ENCODE data around the gene LRRC41.

Gene LRRC41

DNA sequence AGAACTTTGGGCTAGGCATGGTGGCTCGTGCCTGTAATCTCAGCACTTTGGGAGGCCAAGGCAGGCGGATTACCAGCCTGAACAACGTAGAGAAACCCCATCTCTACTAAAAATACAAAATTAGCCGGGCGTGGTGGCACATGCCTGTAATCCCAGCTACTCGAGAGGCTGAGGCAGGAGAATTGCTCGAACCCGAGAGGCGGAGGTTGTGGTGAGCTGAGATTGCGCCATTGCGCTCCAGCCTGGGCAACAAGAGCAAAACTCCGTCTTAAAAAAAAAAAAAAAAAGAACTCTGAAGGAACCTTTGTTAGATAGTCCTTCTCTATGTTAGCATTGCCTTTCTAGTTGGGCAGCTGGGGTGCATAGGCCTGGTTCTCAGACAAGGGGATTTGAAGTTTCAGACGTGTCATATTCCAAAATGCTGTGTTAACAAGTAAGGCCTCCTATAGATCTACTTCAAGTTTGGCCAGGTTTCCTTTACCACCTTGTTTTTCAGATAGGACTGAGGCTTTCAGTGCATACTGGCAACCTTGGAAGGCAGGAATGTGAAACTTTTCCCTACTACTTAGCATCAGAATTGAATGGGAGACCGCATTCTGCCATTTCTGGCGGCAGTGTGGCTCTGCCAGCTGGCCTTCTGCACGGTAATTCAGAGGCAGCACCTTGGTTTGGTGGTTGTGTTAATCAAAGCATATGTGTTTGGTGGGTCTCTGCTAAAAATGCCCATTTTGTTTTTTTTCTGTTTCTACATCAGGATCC lies 6.2 kb upstream of the LRRC41 start:
- Histone ChIP-seq H3K4me3 (ENCODE audit: low read length) (no peak overlapping the region), H4K5ac (ENCODE audit: low read length) (no peak overlapping the region), H4K8ac (ENCODE audit: low read depth, low read length) (no peak overlapping the region), H3K4me1 (ENCODE audit: control insufficient read depth, low read depth, low read length) (no peaks in the 10 kb centered on the region), H2BK5ac (ENCODE audit: low read length) (no peak overlapping the region), H3K9ac (ENCODE audit: low read length) (no peak overlapping the region), H3K27ac (ENCODE audit: low read depth, low read length) (no peak overlapping the region), H3K79me2 (ENCODE audit: control insufficient read depth, insufficient read depth, low read length) (peaks cover 46% of the 10 kb centered on the region), H2BK15ac (replicated peaks; ENCODE audit: low read depth) (no peak overlapping the region), H3K4ac (ENCODE audit: low read depth, low read length) (no peak overlapping the region), H3K23ac (ENCODE audit: low read length) (no peak overlapping the region), H2AK5ac (ENCODE audit: low read length) (no peak overlapping the region), H3K36me3 (ENCODE audit: control insufficient read depth, insufficient read depth, low read length) (peaks cover 9% of the 10 kb centered on the region), H2BK120ac (ENCODE audit: low read depth, low read length) (no peak overlapping the region), H3K79me1 (ENCODE audit: low read length) (peaks cover 12% of the 10 kb centered on the region), H3K4me2 (ENCODE audit: low read length) (no peak overlapping the region), H3K56ac (ENCODE audit: low read length) (no peak overlapping the region), H3K18ac (ENCODE audit: low read length) (no peak overlapping the region), H3K27me3 (ENCODE audit: insufficient read depth, low read length, poor library complexity) (no peaks in the 10 kb centered on the region)
- DNase-seq: no peak
- WGBS (ENCODE audit: extremely low coverage, insufficient coverage, low lambda C conversion rate): no CpG with 5 or more reads among the region's 16 CpGs

DNA sequence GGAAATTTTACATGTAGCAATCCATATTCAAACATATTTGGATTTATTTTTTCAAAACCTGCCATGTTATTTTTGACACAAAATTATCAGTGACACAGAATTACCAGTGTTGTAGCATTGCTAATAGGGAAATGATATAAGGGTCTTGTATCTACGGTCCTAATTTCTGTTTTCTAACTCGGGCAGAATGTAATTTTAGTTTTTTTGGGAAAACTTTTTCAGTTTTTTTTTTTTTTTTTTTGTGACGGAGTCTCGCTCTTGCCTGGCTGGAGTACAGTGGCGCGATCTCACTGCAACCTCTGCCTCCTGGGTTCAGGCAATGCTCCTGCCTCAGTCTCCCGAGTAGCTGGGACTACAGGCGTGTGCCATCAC lies 2.7 kb upstream of the LRRC41 start:
- peaks cover 72% of the 10 kb centered on the region for H3K79me2 ChIP-seq (ENCODE audit: control insufficient read depth, insufficient read depth, low read length)
- H3K4me1 ChIP-seq (ENCODE audit: control insufficient read depth, low read depth, low read length): peaks cover under 1% of the 10 kb centered on the region
- H3K4me2 ChIP-seq (ENCODE audit: low read length): no peak overlapping the region
- H3K4ac ChIP-seq (ENCODE audit: low read depth, low read length): no peak overlapping the region
- no peak overlapping the region for H2AK5ac ChIP-seq (ENCODE audit: low read length)
- H2BK120ac ChIP-seq (ENCODE audit: low read depth, low read length): no peak overlapping the region
- no peak overlapping the region for H4K5ac ChIP-seq (ENCODE audit: low read length)
- no peak overlapping the region for H3K9ac ChIP-seq (ENCODE audit: low read length)
- no peak for DNase-seq
- H4K8ac ChIP-seq (ENCODE audit: low read depth, low read length): no peak overlapping the region
- no peak overlapping the region for H3K4me3 ChIP-seq (ENCODE audit: low read length)
- no peak overlapping the region for H2BK5ac ChIP-seq (ENCODE audit: low read length)
- H3K18ac ChIP-seq (ENCODE audit: low read length): no peak overlapping the region
- peaks cover 15% of the 10 kb centered on the region for H3K79me1 ChIP-seq (ENCODE audit: low read length)
- no peak overlapping the region for H3K23ac ChIP-seq (ENCODE audit: low read length)
- WGBS (ENCODE audit: extremely low coverage, insufficient coverage, low lambda C conversion rate): no CpG with 5 or more reads among the region's 8 CpGs
- H3K27me3 ChIP-seq (ENCODE audit: insufficient read depth, low read length, poor library complexity): no peaks in the 10 kb centered on the region
- H3K27ac ChIP-seq (ENCODE audit: low read depth, low read length): no peak overlapping the region
- H2BK15ac ChIP-seq (replicated peaks; ENCODE audit: low read depth): no peak overlapping the region
- H3K36me3 ChIP-seq (ENCODE audit: control insufficient read depth, insufficient read depth, low read length): peaks cover 7% of the 10 kb centered on the region
- H3K56ac ChIP-seq (ENCODE audit: low read length): no peak overlapping the region

DNA sequence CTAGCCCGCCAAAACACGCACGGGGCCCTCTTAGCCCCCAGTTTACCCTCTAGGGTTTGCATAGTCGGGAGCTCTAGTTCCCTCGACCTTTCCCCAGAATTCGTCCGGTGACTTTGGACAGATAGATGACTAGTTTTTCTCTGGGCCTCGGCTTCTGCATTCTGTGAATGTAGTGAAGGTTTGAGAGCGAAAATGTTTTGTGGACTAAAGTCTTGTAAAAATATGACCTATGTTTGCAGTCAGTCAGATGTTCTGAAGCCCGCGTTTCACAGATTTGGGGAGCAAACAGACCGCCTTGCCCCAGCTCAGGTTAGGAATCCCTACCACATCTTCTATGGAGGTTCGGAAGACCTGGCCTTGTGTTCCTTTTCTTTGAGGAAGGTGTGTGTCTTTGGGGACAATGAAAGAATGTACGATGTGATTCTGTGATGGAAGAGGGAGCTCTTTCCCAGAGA lies 483 bp upstream of the LRRC41 start:
- no peaks in the 10 kb centered on the region for H3K27me3 ChIP-seq (ENCODE audit: insufficient read depth, low read length, poor library complexity)
- no CpG with 5 or more reads among the region's 14 CpGs for WGBS (ENCODE audit: extremely low coverage, insufficient coverage, low lambda C conversion rate)
- peak overlapping the region; percentile 77 for H3K4me2 ChIP-seq (ENCODE audit: low read length)
- peak overlapping the region; percentile 72 for H3K18ac ChIP-seq (ENCODE audit: low read length)
- peak overlapping the region; percentile 68 for H2BK5ac ChIP-seq (ENCODE audit: low read length)
- H3K9ac ChIP-seq (ENCODE audit: low read length): peak overlapping the region; percentile 88
- peak overlapping the region; percentile 82 for H3K4ac ChIP-seq (ENCODE audit: low read depth, low read length)
- peak overlapping the region; percentile 57 for H2AK5ac ChIP-seq (ENCODE audit: low read length)
- peak overlapping the region; percentile 23 for H3K27ac ChIP-seq (ENCODE audit: low read depth, low read length)
- no peak overlapping the region for H2BK15ac ChIP-seq (replicated peaks; ENCODE audit: low read depth)
- H3K4me3 ChIP-seq (ENCODE audit: low read length): peak overlapping the region; percentile 79
- H4K8ac ChIP-seq (ENCODE audit: low read depth, low read length): no peak overlapping the region
- peaks cover 82% of the 10 kb centered on the region for H3K79me2 ChIP-seq (ENCODE audit: control insufficient read depth, insufficient read depth, low read length)
- H3K36me3 ChIP-seq (ENCODE audit: control insufficient read depth, insufficient read depth, low read length): no peaks in the 10 kb centered on the region
- peak overlapping the region; percentile 91 for H3K56ac ChIP-seq (ENCODE audit: low read length)
- H4K5ac ChIP-seq (ENCODE audit: low read length): no peak overlapping the region
- H3K4me1 ChIP-seq (ENCODE audit: control insufficient read depth, low read depth, low read length): peaks cover 5% of the 10 kb centered on the region
- peak overlapping the region; percentile 55 for H2BK120ac ChIP-seq (ENCODE audit: low read depth, low read length)
- peak; percentile 35 for DNase-seq
- H3K23ac ChIP-seq (ENCODE audit: low read length): no peak overlapping the region
- H3K79me1 ChIP-seq (ENCODE audit: low read length): peaks cover 16% of the 10 kb centered on the region

DNA sequence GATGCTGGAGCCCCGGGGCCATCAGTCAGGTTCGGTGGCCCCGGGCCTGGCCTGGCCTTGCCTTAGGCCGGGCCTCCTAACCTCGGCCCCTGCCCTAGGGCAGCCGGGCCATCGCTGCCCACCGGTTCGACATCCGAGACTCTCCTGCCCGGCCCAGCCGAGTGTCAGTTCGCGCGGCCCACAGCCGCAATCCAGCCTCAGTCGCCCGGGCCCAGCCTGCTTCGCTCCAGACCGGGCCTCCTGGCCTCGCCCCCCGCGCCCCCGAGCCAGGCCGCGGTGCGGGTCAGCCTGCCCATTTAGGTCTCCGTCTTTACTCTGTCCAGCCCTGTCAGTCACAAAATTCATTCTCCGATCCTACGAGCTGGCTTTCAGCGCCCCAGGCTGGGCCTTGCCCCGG lies 777 bp downstream of the LRRC41 start:
- Histone ChIP-seq H3K23ac (ENCODE audit: low read length) (peak overlapping the region; percentile 74), H3K4me1 (ENCODE audit: control insufficient read depth, low read depth, low read length) (peaks cover 7% of the 10 kb centered on the region), H4K8ac (ENCODE audit: low read depth, low read length) (peak overlapping the region; percentile 44), H3K79me1 (ENCODE audit: low read length) (peaks cover 17% of the 10 kb centered on the region), H3K27me3 (ENCODE audit: insufficient read depth, low read length, poor library complexity) (no peaks in the 10 kb centered on the region), H2BK15ac (replicated peaks; ENCODE audit: low read depth) (no peak overlapping the region), H3K4me3 (ENCODE audit: low read length) (peak overlapping the region; percentile 73), H2AK5ac (ENCODE audit: low read length) (no peak overlapping the region), H3K79me2 (ENCODE audit: control insufficient read depth, insufficient read depth, low read length) (peaks cover 71% of the 10 kb centered on the region), H2BK5ac (ENCODE audit: low read length) (no peak overlapping the region), H3K9ac (ENCODE audit: low read length) (peak overlapping the region; percentile 97), H3K27ac (ENCODE audit: low read depth, low read length) (peak overlapping the region; percentile 85), H3K4ac (ENCODE audit: low read depth, low read length) (peak overlapping the region; percentile 98), H3K56ac (ENCODE audit: low read length) (peak overlapping the region; percentile 98), H3K36me3 (ENCODE audit: control insufficient read depth, insufficient read depth, low read length) (no peaks in the 10 kb centered on the region), H3K4me2 (ENCODE audit: low read length) (peak overlapping the region; percentile 65), H3K18ac (ENCODE audit: low read length) (peak overlapping the region; percentile 97), H2BK120ac (ENCODE audit: low read depth, low read length) (peak overlapping the region; percentile 88), H4K5ac (ENCODE audit: low read length) (no peak overlapping the region)
- no CpG with 5 or more reads among the region's 32 CpGs for WGBS (ENCODE audit: extremely low coverage, insufficient coverage, low lambda C conversion rate)
- peak; percentile 53 for DNase-seq

DNA sequence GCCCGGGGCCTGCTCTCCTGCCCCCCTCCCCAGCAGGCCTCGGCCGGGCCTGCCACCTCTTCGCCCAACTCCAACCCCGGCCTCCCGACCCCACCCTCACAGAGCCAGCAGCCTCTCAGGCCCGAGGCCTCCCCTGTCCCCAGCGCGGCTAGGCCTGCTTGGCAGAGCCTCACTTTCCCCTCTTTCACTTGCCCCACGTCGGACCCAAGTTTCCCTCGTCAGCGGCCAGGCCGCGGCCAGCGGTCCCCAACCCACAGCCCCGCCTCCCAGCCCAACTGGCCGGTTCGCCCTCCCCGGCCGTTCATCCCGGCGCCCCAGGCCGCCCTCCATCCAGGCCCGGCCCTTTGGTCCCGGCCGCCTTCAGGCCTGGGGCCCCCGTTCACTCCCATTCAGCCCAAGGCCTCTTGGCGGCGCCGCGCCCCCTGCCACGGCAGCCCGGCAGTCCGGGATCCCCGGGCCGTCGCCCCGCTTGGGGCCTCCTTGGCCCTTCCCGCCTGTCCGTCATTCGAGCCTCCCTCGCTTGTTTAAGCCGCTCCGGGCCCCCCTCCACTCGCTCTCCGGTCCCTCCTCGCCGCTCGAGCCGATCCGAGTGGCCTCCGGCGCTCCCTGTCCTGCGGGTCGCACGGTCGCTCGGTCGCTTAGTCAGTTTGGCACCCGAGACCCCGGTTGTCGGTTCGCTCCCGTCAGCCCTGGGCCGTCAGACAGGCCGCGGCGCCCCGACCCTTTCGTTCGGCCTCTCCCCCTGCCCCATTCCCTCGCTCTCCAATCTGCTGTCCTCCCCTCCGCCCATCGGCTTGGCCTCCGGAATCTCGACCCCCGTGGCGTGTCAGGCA lies 1.4 kb downstream of the LRRC41 start:
- peaks cover 64% of the 10 kb centered on the region for H3K79me2 ChIP-seq (ENCODE audit: control insufficient read depth, insufficient read depth, low read length)
- H2BK15ac ChIP-seq (replicated peaks; ENCODE audit: low read depth): no peak overlapping the region
- H3K79me1 ChIP-seq (ENCODE audit: low read length): peaks cover 17% of the 10 kb centered on the region
- H3K36me3 ChIP-seq (ENCODE audit: control insufficient read depth, insufficient read depth, low read length): peaks cover 2% of the 10 kb centered on the region
- H3K56ac ChIP-seq (ENCODE audit: low read length): peak overlapping the region; percentile 98
- peak overlapping the region; percentile 44 for H4K8ac ChIP-seq (ENCODE audit: low read depth, low read length)
- no peaks in the 10 kb centered on the region for H3K27me3 ChIP-seq (ENCODE audit: insufficient read depth, low read length, poor library complexity)
- H3K23ac ChIP-seq (ENCODE audit: low read length): peak overlapping the region; percentile 73
- peak overlapping the region; percentile 85 for H3K27ac ChIP-seq (ENCODE audit: low read depth, low read length)
- no peak overlapping the region for H2BK120ac ChIP-seq (ENCODE audit: low read depth, low read length)
- H2AK5ac ChIP-seq (ENCODE audit: low read length): no peak overlapping the region
- peak; percentile 72 for DNase-seq
- WGBS (ENCODE audit: extremely low coverage, insufficient coverage, low lambda C conversion rate): no CpG with 5 or more reads among the region's 79 CpGs
- H4K5ac ChIP-seq (ENCODE audit: low read length): no peak overlapping the region
- peak overlapping the region; percentile 97 for H3K18ac ChIP-seq (ENCODE audit: low read length)
- peak overlapping the region; percentile 97 for H3K9ac ChIP-seq (ENCODE audit: low read length)
- H3K4me1 ChIP-seq (ENCODE audit: control insufficient read depth, low read depth, low read length): peaks cover 7% of the 10 kb centered on the region
- peak overlapping the region; percentile 65 for H3K4me2 ChIP-seq (ENCODE audit: low read length)
- H3K4ac ChIP-seq (ENCODE audit: low read depth, low read length): peak overlapping the region; percentile 66
- H2BK5ac ChIP-seq (ENCODE audit: low read length): no peak overlapping the region
- peak overlapping the region; percentile 73 for H3K4me3 ChIP-seq (ENCODE audit: low read length)
